ENCODE data around the gene IFITM1.
"Not testable (repeated sequence)": the region's sequence is repeated elsewhere in the genome, so short reads cannot be mapped to it uniquely, and the experiment has no call there.

Gene IFITM1

GRCh38 chr11:344836-345578, 31.2 kb downstream of the IFITM1 start:
- Histone ChIP-seq H3K9ac (ENCODE audit: low read depth, low read length) (no peak overlapping the region), H3K36me3 (ENCODE audit: insufficient read depth, low read length) (no peaks in the 10 kb centered on the region), H3K4me3 (ENCODE audit: low read depth in 1 of 2, low read length in 2 of 2) (no peak overlapping the region), H3K4me2 (ENCODE audit: insufficient read depth, low read length) (no peak overlapping the region), H4K20me1 (ENCODE audit: insufficient read depth, low read length) (no peaks in the 10 kb centered on the region), H3K79me2 (ENCODE audit: insufficient read depth, low read length) (no peaks in the 10 kb centered on the region), H2AFZ (ENCODE audit: low read depth, low read length) (no peak overlapping the region), H3K4me1 (ENCODE audit: insufficient read depth, low read length) (no peaks in the 10 kb centered on the region), H3K9me3 (ENCODE audit: insufficient read depth, low read length, severe bottlenecking) (no peaks in the 10 kb centered on the region), H3K27me3 (ENCODE audit: insufficient read depth, low read length, poor library complexity) (no peaks in the 10 kb centered on the region), H3K27ac (ENCODE audit: low read length) (no peak overlapping the region)
- DNase-seq (no peak), ATAC-seq (ENCODE audit: insufficient read depth, low read depth) (no peak)
- TF ChIP-seq EZH2 (IDR thresholded peaks at IDR 0.05; ENCODE audit: borderline replicate concordance, low read depth, low read length, severe bottlenecking), result no peak

DNA sequence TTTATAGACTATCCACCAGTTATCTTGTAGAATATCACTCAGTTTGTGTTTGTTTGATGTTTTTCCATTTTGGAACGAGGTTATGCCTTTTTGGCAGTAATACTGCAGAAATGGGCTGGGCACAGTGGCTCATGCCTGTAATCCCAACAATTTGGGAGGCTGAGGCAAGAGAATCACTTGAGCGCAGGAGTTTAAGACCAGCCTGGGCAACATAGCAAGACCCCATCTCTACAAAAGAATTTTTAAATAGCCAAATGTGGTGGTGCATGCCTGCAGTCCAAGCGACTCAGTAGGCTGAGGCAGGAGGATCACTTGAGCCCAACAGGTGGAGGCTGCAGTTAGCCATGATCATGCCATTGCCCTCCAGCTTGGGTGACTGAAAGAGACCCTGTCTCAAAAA, 32.7 kb downstream of the IFITM1 start:
- no peak for ATAC-seq (ENCODE audit: insufficient read depth, low read depth)
- Histone ChIP-seq H3K9me3 (ENCODE audit: insufficient read depth, low read length, severe bottlenecking) (no peaks in the 10 kb centered on the region), H2AFZ (ENCODE audit: low read depth, low read length) (no peak overlapping the region), H3K79me2 (ENCODE audit: insufficient read depth, low read length) (no peaks in the 10 kb centered on the region), H3K4me1 (ENCODE audit: insufficient read depth, low read length) (peaks cover 9% of the 10 kb centered on the region), H4K20me1 (ENCODE audit: insufficient read depth, low read length) (no peaks in the 10 kb centered on the region), H3K4me3 (ENCODE audit: low read depth in 1 of 2, low read length in 2 of 2) (no peak overlapping the region), H3K27me3 (ENCODE audit: insufficient read depth, low read length, poor library complexity) (no peaks in the 10 kb centered on the region), H3K9ac (ENCODE audit: low read depth, low read length) (no peak overlapping the region), H3K4me2 (ENCODE audit: insufficient read depth, low read length) (no peak overlapping the region), H3K36me3 (ENCODE audit: insufficient read depth, low read length) (no peaks in the 10 kb centered on the region), H3K27ac (ENCODE audit: low read length) (no peak overlapping the region)
- no peak for DNase-seq
- no peak for TF ChIP-seq EZH2 (IDR thresholded peaks at IDR 0.05; ENCODE audit: borderline replicate concordance, low read depth, low read length, severe bottlenecking)
- TF ChIP-seq, protein P1, sequence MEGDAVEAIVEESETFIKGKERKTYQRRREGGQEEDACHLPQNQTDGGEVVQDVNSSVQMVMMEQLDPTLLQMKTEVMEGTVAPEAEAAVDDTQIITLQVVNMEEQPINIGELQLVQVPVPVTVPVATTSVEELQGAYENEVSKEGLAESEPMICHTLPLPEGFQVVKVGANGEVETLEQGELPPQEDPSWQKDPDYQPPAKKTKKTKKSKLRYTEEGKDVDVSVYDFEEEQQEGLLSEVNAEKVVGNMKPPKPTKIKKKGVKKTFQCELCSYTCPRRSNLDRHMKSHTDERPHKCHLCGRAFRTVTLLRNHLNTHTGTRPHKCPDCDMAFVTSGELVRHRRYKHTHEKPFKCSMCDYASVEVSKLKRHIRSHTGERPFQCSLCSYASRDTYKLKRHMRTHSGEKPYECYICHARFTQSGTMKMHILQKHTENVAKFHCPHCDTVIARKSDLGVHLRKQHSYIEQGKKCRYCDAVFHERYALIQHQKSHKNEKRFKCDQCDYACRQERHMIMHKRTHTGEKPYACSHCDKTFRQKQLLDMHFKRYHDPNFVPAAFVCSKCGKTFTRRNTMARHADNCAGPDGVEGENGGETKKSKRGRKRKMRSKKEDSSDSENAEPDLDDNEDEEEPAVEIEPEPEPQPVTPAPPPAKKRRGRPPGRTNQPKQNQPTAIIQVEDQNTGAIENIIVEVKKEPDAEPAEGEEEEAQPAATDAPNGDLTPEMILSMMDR (IDR thresholded peaks at IDR 0.05; ENCODE audit: borderline replicate concordance, extremely low read depth, low read length, poor library complexity, severe bottlenecking), result no peak

DNA sequence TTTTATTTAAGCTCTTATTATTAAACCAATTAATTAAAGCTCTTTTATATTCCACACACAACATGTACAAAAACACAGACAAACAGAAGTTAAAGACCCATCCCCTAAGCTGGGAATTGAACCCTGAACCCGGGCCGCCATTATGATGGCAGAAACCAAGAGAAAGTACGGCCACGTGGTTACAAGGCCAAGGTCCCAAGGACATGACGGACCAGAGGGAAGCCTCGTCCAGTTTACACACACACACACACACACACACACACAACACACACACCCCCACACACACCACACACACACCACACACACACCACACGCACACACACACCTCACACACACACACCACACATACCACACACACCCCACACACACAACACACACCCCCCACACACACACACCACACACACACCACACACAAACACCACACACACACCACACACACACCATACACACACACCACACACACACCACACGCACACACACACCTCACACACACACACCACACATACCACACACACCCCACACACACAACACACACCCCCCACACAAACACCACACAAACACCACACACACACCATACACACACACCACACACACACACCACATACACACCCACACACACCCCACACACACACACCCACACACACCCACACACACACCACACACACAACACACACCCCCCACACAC, 35.6 kb downstream of the IFITM1 start:
- H3K9ac ChIP-seq (ENCODE audit: low read depth, low read length); H4K20me1 ChIP-seq (ENCODE audit: insufficient read depth, low read length); H3K9me3 ChIP-seq (ENCODE audit: insufficient read depth, low read length, severe bottlenecking); H3K27me3 ChIP-seq (ENCODE audit: insufficient read depth, low read length, poor library complexity); H3K4me3 ChIP-seq (ENCODE audit: low read depth in 1 of 2, low read length in 2 of 2); DNase-seq; H3K4me1 ChIP-seq (ENCODE audit: insufficient read depth, low read length); H2AFZ ChIP-seq (ENCODE audit: low read depth, low read length); H3K27ac ChIP-seq (ENCODE audit: low read length); H3K79me2 ChIP-seq (ENCODE audit: insufficient read depth, low read length); ATAC-seq (ENCODE audit: insufficient read depth, low read depth); H3K4me2 ChIP-seq (ENCODE audit: insufficient read depth, low read length); H3K36me3 ChIP-seq (ENCODE audit: insufficient read depth, low read length): not testable (repeated sequence)

- not testable (repeated sequence) for H3K4me2 ChIP-seq (ENCODE audit: insufficient read depth, low read length); H3K9me3 ChIP-seq (ENCODE audit: insufficient read depth, low read length, severe bottlenecking); H4K20me1 ChIP-seq (ENCODE audit: insufficient read depth, low read length); H3K79me2 ChIP-seq (ENCODE audit: insufficient read depth, low read length); H3K9ac ChIP-seq (ENCODE audit: low read depth, low read length); H2AFZ ChIP-seq (ENCODE audit: low read depth, low read length); H3K27me3 ChIP-seq (ENCODE audit: insufficient read depth, low read length, poor library complexity); H3K36me3 ChIP-seq (ENCODE audit: insufficient read depth, low read length); DNase-seq; H3K4me3 ChIP-seq (ENCODE audit: low read depth in 1 of 2, low read length in 2 of 2)
- Histone ChIP-seq H3K4me1 (ENCODE audit: insufficient read depth, low read length) (peaks cover 14% of the 10 kb centered on the region), H3K27ac (ENCODE audit: low read length) (peak overlapping the region; percentile 35)
- 0 out of 3 replicates have a peak, but pooled peaks have one; percentile 3 for ATAC-seq (ENCODE audit: insufficient read depth, low read depth)
Measured at GRCh38 chr11:350033-350722, 36.3 kb downstream of the IFITM1 start.

Data from DND-41 (cell line).